Ishikawa (cell line): ENCODE data around the gene MDFI.

Source experiments
- EGR1 ChIP-seq: IDR thresholded peaks from 2 replicates; pipeline ENCODE4 v1.6.1; 2012
- EP300 ChIP-seq: IDR thresholded peaks from 2 replicates; pipeline ENCODE4 v1.6.1; 2012; ENCODE audit warnings: borderline replicate concordance
- FOXM1 ChIP-seq: IDR thresholded peaks from 2 replicates; pipeline ENCODE4 v1.6.1; 2012; ENCODE audit warnings: low read depth, borderline replicate concordance
- MAX ChIP-seq: IDR thresholded peaks from 2 replicates; pipeline ENCODE4 v1.6.1; 2012
- NFIC ChIP-seq: IDR thresholded peaks from 2 replicates; pipeline ENCODE4 v1.6.1; 2012
- TAF1 ChIP-seq: IDR thresholded peaks from 2 replicates; pipeline ENCODE4 v1.6.1; 2012; ENCODE audit warnings: low read depth, mild to moderate bottlenecking
- TCF12 ChIP-seq: IDR thresholded peaks from 2 replicates; pipeline ENCODE4 v1.6.1; 2012; ENCODE audit warnings: low read depth
- TEAD4 ChIP-seq: IDR thresholded peaks from 2 replicates; pipeline ENCODE4 v1.6.1; 2012
- YY1 ChIP-seq: IDR thresholded peaks from 2 replicates; pipeline ENCODE4 v1.6.1; 2012; ENCODE audit warnings: low read depth
- TF ChIP-seq, protein P1 (sequence below): IDR thresholded peaks from 2 replicates; pipeline ENCODE4 v1.6.1; 2012; ENCODE audit warnings: low read depth, mild to moderate bottlenecking

GRCh38 chr6:41671376-41671775 is 33.1 kb downstream of the MDFI start:
- TF ChIP-seq TCF12, result no peak
- TF ChIP-seq, protein P1, sequence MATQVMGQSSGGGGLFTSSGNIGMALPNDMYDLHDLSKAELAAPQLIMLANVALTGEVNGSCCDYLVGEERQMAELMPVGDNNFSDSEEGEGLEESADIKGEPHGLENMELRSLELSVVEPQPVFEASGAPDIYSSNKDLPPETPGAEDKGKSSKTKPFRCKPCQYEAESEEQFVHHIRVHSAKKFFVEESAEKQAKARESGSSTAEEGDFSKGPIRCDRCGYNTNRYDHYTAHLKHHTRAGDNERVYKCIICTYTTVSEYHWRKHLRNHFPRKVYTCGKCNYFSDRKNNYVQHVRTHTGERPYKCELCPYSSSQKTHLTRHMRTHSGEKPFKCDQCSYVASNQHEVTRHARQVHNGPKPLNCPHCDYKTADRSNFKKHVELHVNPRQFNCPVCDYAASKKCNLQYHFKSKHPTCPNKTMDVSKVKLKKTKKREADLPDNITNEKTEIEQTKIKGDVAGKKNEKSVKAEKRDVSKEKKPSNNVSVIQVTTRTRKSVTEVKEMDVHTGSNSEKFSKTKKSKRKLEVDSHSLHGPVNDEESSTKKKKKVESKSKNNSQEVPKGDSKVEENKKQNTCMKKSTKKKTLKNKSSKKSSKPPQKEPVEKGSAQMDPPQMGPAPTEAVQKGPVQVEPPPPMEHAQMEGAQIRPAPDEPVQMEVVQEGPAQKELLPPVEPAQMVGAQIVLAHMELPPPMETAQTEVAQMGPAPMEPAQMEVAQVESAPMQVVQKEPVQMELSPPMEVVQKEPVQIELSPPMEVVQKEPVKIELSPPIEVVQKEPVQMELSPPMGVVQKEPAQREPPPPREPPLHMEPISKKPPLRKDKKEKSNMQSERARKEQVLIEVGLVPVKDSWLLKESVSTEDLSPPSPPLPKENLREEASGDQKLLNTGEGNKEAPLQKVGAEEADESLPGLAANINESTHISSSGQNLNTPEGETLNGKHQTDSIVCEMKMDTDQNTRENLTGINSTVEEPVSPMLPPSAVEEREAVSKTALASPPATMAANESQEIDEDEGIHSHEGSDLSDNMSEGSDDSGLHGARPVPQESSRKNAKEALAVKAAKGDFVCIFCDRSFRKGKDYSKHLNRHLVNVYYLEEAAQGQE, result no peak
- TF ChIP-seq EGR1, result no peak
- no peak for TF ChIP-seq TEAD4
- no peak for TF ChIP-seq EP300
- TF ChIP-seq TAF1, result no peak
- TF ChIP-seq FOXM1, result no peak
- no peak for TF ChIP-seq MAX
- no peak for TF ChIP-seq YY1
- TF ChIP-seq NFIC, result no peak
